Measurements from ENCODE around the gene RFC2. TPM values are rescaled to one million over a fixed set of nuclear protein-coding genes. Genes with fewer than 3 reads are reported as not detected.

Gene RFC2
- total and polyA plus RNA-seq, 10 of the 15 experiments (the other 5 are each of a cell fraction or from before 2014, with no cell fraction given) = 25.8 to 145 (median 90.9) TPM

DNA sequence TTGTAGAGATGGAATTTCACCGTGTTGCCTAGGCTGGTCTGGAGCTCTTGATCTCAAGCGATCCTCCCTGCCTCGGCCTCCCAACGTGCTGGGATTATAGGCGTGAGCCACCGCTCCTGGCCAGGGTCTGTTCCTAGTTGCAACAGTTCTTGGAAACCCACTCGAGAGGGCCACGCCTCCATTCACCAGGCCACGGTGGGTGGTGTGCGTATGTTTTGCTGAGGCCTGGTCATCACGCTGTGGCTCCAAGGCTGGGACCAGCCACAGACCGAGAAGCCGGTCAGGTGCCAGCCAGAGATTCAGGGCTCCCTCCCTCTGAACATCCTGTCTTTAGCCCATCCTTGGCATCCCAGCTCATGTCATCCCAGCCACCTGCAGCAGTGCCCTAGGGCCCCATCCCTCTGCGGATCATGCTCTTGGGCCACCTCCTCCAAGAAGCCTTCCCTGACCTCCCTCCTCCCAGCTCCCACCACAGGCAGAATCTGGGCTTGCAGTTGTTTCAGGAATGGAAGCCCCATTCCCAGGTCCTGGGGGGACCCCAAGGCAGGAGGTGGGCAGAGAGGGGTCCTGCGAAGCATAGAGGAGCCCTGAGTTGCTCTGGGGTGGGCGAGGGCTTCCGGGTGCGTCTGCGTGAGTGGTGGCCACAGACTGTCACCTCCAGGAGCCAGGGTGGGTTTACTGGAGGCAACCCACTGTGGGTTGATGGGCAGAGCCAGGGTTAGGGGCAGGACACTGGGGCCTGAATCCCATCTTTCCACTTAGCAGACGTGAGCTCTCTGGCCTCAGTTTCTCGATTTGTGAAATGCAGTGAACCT, 39.2 kb downstream of the RFC2 start (continued):
- peak; percentile 36; the same call in 1 of the 2 replicates for TF ChIP-seq ZBTB40 (IDR thresholded peaks at IDR 0.05; ENCODE audit: borderline replicate concordance)
- TF ChIP-seq HDAC6 (IDR thresholded peaks at IDR 0.05; ENCODE audit: unreplicated experiment) = no peak
- TF ChIP-seq TCF12 (IDR thresholded peaks at IDR 0.05; ENCODE audit: low read depth, low read length) = no peak
- no peak for TF ChIP-seq MAX (IDR thresholded peaks at IDR 0.05; ENCODE audit: low read depth, low read length)
- TF ChIP-seq E2F8 (IDR thresholded peaks at IDR 0.05; ENCODE audit: low read depth, partially characterized antibody) = no peak
- TF ChIP-seq KDM1A (IDR thresholded peaks at IDR 0.05; ENCODE audit: borderline replicate concordance) = no peak
- TF ChIP-seq NR2C1 (IDR thresholded peaks at IDR 0.05) = no peak
- no peak for TF ChIP-seq RBBP5 (conservative IDR thresholded peaks at IDR 0.05)
- no peak for TF ChIP-seq BCL11A (IDR thresholded peaks at IDR 0.05; ENCODE audit: low read depth, low read length)
- no peak for TF ChIP-seq TCF7 (IDR thresholded peaks at IDR 0.05; ENCODE audit: borderline replicate concordance)
- TF ChIP-seq SRF (IDR thresholded peaks at IDR 0.05; ENCODE audit: low read depth in 2 of 2, low read length in 2 of 2) = no peak
- TF ChIP-seq NBN (IDR thresholded peaks at IDR 0.05) = no peak
- TF ChIP-seq NKRF (conservative IDR thresholded peaks at IDR 0.05) = no peak
- TF ChIP-seq RELB (IDR thresholded peaks at IDR 0.05; ENCODE audit: low read depth) = no peak
- no peak for TF ChIP-seq RFX5 (IDR thresholded peaks at IDR 0.05; ENCODE audit: low read depth, low read length)
- no peak for TF ChIP-seq GABPA (IDR thresholded peaks at IDR 0.05; ENCODE audit: low read depth)
- TF ChIP-seq LARP7 (IDR thresholded peaks at IDR 0.05) = peak; percentile 38; the same call in 1 of the 2 replicates
- no peak for TF ChIP-seq HCFC1 (IDR thresholded peaks at IDR 0.05; ENCODE audit: low read length)
- TF ChIP-seq EED (IDR thresholded peaks at IDR 0.05; ENCODE audit: low read depth) = no peak
- TF ChIP-seq POLR2AphosphoS5 (IDR thresholded peaks at IDR 0.05; ENCODE audit: low read length) = no peak
